Measurements from ENCODE around the gene TBC1D3D.
"Not testable (repeated sequence)": the region's sequence is repeated elsewhere in the genome, so short reads cannot be mapped to it uniquely, and the experiment has no call there.

The TBC1D3D gene
- 0 to 0.04 (median 0) reads per million in 3 experiments for total RNA-seq

DNA sequence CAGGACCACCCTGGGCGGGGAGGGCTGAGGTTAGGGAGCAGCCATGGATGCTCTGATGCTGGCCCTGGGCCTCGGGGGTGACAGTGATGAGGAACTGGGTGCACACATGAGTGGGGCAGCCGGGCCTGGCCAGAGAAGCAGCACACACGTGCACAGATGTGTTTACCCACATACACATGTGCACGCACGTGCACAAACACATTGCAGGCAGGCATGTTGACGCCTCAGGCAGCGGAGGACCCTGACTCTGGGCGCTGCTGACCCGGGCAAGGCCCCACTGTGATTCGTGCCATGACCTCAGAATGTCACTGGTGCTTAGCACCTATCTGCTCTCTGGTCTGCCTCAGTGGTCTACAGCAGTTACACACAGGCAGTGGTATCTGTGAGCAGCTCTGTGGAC, at the start of gene TBC1D3D:
TBC1D3D (plus strand) TSS at position 301 of the 400 bp plus-strand sequence. CDS start 1,585 bp downstream, outside the sequence.
- DNase-seq, result not testable (repeated sequence)

GRCh38 chr17:37988960-37989359, 14.8 kb upstream of the TBC1D3D start, which contains the start of gene TBC1D3L:
TBC1D3L (minus strand) TSS chr17:37989060; CDS start chr17:37987520, 1,540 bp downstream.
- DNase-seq, result not testable (repeated sequence)

Data from central memory CD4-positive, alpha-beta T cell (primary cell).